Nephron progenitor cell (in vitro differentiated cells): Measurements from ENCODE around the gene UVRAG.

Source experiments
- DNase-seq: peaks from one replicate; pipeline ENCODE4 v3.0.0; 2021
- H3K27ac Mint-ChIP-seq: 2 replicates; pipeline ENCODE4 v1.8.0; 2021; ENCODE audit warnings: mild to moderate bottlenecking, moderate library complexity, mixed read lengths
- H3K27me3 Mint-ChIP-seq: 2 replicates; pipeline ENCODE4 v1.8.0; 2021; ENCODE audit warnings: mild to moderate bottlenecking, low read depth, mixed read lengths; ENCODE audit not compliant: poor library complexity
- H3K36me3 Mint-ChIP-seq: 2 replicates; pipeline ENCODE4 v1.8.0; 2021; ENCODE audit warnings: low read depth, mixed read lengths
- H3K4me1 Mint-ChIP-seq: 2 replicates; pipeline ENCODE4 v1.8.0; 2021; ENCODE audit warnings: mixed read lengths
- H3K4me3 Mint-ChIP-seq: 2 replicates; pipeline ENCODE4 v1.8.0; 2021; ENCODE audit warnings: mild to moderate bottlenecking, moderate library complexity, mixed read lengths
- H3K9me3 Mint-ChIP-seq: 2 replicates; pipeline ENCODE4 v1.8.0; 2021; ENCODE audit warnings: mild to moderate bottlenecking, moderate library complexity, mixed read lengths
- TF ChIP-seq, protein P1 (sequence below): fragments of 200-600 bp; sonication (generic); IDR thresholded peaks from 2 replicates; pipeline ENCODE4 v1.5.0; 2021; ENCODE audit warnings: antibody characterized with exemption

Gene UVRAG

GRCh38 chr11:76035020-76035419 lies 220.0 kb downstream of the UVRAG start:
- Mint-ChIP-seq H3K4me3 (no peak overlapping the region), H3K27me3 (no peaks in the 10 kb centered on the region), H3K27ac (no peak overlapping the region), H3K4me1 (peaks cover 8% of the 10 kb centered on the region), H3K36me3 (peaks cover 44% of the 10 kb centered on the region), H3K9me3 (no peaks in the 10 kb centered on the region)
- TF ChIP-seq, protein P1, sequence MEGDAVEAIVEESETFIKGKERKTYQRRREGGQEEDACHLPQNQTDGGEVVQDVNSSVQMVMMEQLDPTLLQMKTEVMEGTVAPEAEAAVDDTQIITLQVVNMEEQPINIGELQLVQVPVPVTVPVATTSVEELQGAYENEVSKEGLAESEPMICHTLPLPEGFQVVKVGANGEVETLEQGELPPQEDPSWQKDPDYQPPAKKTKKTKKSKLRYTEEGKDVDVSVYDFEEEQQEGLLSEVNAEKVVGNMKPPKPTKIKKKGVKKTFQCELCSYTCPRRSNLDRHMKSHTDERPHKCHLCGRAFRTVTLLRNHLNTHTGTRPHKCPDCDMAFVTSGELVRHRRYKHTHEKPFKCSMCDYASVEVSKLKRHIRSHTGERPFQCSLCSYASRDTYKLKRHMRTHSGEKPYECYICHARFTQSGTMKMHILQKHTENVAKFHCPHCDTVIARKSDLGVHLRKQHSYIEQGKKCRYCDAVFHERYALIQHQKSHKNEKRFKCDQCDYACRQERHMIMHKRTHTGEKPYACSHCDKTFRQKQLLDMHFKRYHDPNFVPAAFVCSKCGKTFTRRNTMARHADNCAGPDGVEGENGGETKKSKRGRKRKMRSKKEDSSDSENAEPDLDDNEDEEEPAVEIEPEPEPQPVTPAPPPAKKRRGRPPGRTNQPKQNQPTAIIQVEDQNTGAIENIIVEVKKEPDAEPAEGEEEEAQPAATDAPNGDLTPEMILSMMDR = no peak
- DNase-seq = no peak

DNA sequence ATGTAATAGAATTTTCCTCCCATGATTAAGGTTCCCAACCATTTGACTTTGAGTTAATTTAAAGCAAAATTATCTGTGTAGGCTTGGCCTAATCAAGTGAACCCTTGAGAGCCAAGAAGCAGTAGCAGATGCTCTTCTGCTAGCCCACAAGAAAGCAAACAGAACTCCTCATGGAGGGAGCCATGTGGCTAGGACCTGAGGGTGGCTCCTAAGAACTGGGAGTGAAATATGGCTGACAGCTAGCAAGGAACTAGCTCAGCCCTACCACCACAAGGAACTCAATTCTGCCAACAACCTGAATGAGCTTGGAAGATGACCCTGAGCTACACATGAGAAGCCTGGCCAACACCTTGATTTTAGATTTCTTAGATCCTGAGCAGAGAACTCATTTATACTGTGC lies 223.6 kb downstream of the UVRAG start:
- Mint-ChIP-seq H3K36me3 (peaks cover 50% of the 10 kb centered on the region), H3K27me3 (no peaks in the 10 kb centered on the region), H3K4me3 (no peak overlapping the region), H3K4me1 (no peaks in the 10 kb centered on the region), H3K27ac (no peak overlapping the region), H3K9me3 (no peaks in the 10 kb centered on the region)
- DNase-seq = no peak
- TF ChIP-seq, protein P1 = no peak

DNA sequence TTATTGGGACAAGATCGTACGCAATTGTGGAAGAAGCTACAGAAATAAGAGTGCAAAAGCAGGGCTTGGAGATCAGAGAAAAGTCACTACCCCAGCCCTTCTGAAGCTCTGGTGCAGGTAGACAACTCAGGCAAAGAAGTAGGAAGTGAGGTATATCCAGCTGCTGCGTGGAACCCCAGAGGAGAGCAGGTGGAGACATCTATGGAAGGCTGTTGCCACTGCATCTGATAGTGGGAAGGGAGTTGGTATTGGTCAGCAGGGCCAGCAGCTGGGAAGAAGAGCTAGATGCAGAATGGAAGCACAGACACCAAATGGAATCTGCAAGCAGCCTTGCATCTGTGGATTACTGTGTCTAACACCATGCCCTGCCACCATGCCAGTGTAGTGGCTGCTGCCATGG lies 226.2 kb downstream of the UVRAG start:
- Mint-ChIP-seq H3K4me1 (no peaks in the 10 kb centered on the region), H3K4me3 (no peak overlapping the region), H3K36me3 (peaks cover 60% of the 10 kb centered on the region), H3K9me3 (no peaks in the 10 kb centered on the region), H3K27me3 (no peaks in the 10 kb centered on the region), H3K27ac (no peak overlapping the region)
- no peak for DNase-seq
- TF ChIP-seq, protein P1 = no peak

DNA sequence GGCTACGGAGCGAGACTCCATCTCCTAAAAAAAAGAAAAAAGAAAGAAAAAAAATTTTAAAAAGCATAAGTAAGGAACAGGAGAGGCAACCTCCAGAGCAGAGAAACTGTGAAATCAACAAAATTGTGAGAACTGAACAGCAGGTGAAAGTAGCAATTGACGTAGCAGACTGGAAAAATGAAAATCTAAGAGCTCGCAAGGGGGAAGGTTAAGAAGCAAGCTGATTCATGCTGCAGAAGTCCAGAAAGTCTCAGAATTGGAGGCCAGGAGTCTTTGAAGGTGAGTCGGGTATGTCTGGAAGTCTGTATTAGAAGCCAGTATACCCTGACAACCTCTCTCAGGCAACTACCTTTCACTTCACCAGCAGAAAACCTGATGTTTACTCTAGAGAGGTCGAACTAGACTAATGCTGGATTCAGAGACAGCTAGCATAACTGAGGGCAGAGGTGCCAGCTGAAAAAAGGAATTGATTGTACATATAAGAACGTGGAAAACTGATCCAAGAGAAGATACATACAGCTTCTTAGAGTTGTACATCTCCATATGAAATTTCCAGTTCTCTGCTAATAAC lies 229.8 kb downstream of the UVRAG start:
- Mint-ChIP-seq H3K36me3 (peaks cover 63% of the 10 kb centered on the region), H3K4me3 (no peak overlapping the region), H3K27me3 (no peaks in the 10 kb centered on the region), H3K9me3 (peaks cover 30% of the 10 kb centered on the region), H3K27ac (no peak overlapping the region), H3K4me1 (no peaks in the 10 kb centered on the region)
- no peak for DNase-seq
- TF ChIP-seq, protein P1 = no peak

DNA sequence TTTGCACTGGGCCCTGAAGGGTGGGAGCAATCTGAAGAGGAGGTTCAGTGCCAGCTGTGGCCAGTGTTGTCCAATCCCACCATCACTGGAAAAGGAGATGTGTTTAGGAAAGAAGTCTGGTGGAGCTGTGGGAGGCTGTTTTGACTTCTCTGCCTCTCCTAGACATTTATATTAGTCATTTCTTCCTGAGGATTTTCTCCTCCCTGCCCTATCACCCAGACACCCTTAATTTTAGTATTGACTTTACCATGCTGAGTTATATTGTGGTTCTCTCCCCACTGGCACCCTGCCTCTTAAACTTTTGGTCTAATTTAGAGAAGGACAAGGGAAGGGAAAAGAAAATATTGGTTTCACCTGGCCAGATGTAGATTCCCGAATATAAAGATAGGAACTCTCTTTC lies 232.2 kb downstream of the UVRAG start:
- DNase-seq = no peak
- peaks cover 68% of the 10 kb centered on the region for H3K36me3 Mint-ChIP-seq
- peaks cover 42% of the 10 kb centered on the region for H3K9me3 Mint-ChIP-seq
- no peaks in the 10 kb centered on the region for H3K27me3 Mint-ChIP-seq
- H3K4me1 Mint-ChIP-seq = no peaks in the 10 kb centered on the region
- TF ChIP-seq, protein P1 = no peak
- H3K4me3 Mint-ChIP-seq = no peak overlapping the region
- H3K27ac Mint-ChIP-seq = no peak overlapping the region

GRCh38 chr11:76047766-76048165 lies 232.8 kb downstream of the UVRAG start:
- no peaks in the 10 kb centered on the region for H3K4me1 Mint-ChIP-seq
- no peaks in the 10 kb centered on the region for H3K27me3 Mint-ChIP-seq
- no peak overlapping the region for H3K27ac Mint-ChIP-seq
- H3K9me3 Mint-ChIP-seq = peaks cover 42% of the 10 kb centered on the region
- H3K4me3 Mint-ChIP-seq = no peak overlapping the region
- DNase-seq = no peak
- H3K36me3 Mint-ChIP-seq = peaks cover 74% of the 10 kb centered on the region
- TF ChIP-seq, protein P1 = no peak
